ENCODE measurements around the gene SSBP2.

SSBP2 gene

GRCh38 chr5:81388169-81388568, 362.7 kb downstream of the SSBP2 start:
- no peak for DNase-seq (ENCODE audit: low read depth)

DNA sequence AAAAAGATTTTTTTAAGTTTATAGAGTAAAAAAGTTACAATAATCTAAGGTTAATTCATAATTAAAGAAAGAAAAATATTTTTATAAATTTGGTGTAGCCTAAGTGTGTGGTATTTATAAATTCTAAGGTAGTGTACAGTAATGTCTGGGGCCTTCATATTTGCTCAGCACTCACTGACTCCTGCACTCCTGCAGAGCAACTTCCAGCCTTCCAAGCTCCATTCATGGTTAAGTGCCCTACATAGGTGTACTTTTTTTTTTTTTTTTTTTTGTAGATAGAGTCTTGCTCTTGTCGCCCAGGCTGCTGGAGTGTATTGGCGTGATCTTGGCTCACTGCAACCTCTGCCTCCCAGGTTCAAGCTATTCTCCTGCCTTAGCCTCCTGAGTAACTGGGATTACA, 367.0 kb downstream of the SSBP2 start:
- DNase-seq (ENCODE audit: low read depth) = no peak

DNA sequence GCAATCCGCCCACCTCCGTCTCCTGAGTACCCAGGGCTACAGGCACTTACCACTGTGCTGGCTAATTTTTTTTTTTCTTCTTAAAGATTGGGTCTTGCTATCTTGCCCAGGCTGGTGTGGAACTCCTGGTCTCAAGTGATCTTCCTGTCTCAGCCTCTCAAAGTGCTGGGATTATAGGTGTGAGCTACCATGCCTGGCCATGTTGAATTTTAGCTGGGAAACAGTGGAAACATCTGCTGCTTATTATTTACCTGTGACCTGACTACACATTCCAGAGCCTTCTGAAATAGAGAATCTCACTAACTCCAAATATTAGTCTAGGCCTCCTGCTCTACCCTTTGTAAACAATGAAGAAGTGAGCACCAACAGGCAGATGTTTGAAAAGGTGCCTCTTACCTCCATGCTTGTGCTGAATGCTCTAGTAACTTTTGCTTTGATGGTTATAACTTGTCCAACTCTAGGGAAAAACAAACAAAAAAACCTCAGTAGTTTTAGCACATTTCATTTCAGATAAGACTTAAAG, 379.5 kb downstream of the SSBP2 start:
- no peak for DNase-seq (ENCODE audit: low read depth)

GRCh38 chr5:81370912-81371311, 380.0 kb downstream of the SSBP2 start:
- no peak for DNase-seq (ENCODE audit: low read depth)

- no peak for DNase-seq (ENCODE audit: low read depth)
Measured at GRCh38 chr5:81365541-81365940, 385.4 kb downstream of the SSBP2 start.

DNA sequence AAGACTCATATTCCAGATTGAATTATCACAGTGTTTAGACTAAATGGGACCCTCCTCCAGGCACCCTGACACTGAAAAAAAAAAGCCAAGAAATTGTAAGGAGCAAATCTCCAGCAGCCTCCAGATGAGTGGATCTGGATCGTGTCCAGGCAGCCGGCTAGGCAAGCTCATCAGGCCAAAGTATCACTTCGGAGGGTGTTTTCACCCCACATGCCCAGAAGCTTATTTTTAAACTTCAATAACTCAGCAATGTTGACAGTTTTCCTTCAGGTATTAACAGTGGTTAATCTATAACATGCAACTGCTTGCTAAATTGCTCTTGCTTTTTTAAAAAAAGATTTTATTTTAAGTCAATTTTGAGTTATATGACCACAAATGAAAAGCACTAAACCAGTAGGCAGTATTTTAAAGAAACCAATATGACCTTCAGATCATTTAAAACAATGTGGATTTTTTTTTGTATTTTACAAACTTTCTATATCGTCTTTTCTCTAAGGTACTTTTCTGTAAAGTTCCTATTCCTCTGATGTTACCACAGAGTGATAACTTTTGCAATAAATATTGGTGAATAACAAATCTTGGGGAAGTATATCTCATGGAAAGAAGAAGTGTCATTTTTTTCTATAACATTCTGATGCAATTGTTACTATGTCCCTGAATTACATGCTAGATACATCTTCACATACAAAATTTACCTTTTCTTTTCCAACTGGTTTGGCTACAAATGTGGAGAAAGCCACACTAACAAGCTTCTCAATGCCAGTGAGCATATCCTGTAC, 387.6 kb downstream of the SSBP2 start:
- DNase-seq (ENCODE audit: low read depth) = no peak
